Measurements from ENCODE around the gene NFAM1. TPM values are rescaled to one million over a fixed set of nuclear protein-coding genes. Genes with fewer than 3 reads are reported as not detected.
A peak's percentile ranks its signal among the peaks of the same experiment; 100 is the strongest.

NFAM1 gene
- total and polyA plus RNA-seq, 2 experiments from 2014 or later = not detected

DNA sequence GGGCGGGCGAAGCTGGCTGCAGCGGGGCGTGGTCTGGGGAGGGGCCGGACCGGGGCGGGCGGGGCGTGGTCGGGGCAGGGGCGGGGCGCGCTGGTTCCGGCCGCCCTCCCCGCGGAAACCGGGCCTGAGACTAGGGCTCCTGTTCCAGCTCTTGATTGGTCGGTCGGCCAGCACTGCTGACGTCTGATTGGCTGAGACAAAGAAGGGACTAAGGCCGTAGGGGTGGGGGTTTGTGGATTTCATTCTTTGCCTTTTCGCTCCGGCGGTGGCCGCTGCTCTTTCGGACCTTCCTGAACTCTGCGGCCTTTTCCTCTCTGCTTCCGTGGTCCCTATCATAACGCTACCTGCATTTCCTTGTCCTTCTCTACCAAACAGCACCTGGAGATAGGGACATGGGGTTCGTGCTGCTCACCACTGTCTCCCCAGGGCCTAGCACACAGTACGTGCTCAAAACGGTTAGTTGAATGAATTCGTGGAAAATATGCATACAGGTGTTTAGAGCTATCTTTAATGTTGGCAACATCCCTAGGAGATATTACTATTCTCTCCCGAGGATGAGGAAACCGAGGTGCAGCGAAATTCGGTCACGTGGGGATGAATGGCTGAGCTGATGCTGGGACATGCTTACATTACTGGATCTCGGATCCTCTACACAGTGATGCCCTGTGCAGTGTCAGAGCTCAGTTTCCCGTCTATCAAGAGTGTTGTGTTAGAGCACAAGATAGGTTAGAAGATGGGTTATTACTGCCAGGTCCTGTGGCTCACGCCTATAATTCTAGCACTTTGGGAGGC lies 62.8 kb downstream of the NFAM1 start:
- no peak overlapping the region for H3K27ac ChIP-seq
- in situ Hi-C loops (cut with MboI) = no loop called here

DNA sequence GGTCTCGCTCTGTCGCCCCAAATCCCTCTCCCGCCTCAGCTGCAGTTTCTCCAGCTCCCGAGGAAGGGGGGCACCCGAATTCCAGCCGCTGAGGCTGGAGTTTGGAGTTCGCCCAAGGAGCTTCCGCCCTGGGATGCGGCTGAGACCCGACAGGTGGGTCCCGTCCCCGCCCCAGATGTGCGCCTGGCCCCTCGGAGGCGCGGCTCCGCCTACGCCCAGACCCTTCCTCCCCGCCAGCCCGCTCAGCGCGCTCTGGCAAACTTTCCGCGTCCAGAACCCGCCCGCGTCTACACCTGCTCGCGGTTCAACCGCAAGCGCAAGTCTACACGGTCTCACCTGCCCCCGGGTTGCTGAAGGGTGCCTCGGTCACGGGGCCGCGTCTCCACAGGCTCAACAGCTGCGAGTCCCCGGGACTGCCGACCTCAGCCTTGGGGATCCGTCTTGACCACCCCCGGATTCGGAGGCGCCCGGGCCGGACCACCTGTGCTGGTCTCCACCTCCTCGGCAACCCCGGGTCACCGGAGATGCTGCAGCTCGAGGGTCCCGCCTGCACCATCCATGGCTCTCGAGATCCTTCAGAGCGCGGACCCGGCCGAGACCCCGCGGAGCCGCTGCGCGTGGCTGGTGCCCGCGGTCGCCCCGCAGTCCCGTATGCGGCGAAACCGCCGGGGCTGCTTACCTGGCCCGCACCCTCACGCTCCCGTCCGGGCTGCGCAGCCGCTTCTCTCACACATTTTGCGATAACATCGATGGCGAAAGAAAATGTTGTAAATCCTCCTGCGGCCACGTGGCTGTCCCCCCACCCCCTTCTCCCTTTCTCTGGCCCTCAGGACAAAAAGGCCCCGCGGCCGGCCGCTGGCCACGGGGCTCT lies 63.6 kb downstream of the NFAM1 start:
- H3K27me3 ChIP-seq (replicated peaks; ENCODE audit: insufficient read depth) = peaks cover 45% of the 10 kb centered on the region
- H4K20me1 ChIP-seq (ENCODE audit: insufficient read depth) = no peaks in the 10 kb centered on the region
- 1% methylated on average over 79 to 84 of the region's 86 CpGs for whole genome bisulfite sequencing, 2 experiments (ENCODE audit: low coverage in 1 of 2, low lambda C conversion rate in 2 of 2, missing lambda C conversion rate in 2 of 2)
- H2AFZ ChIP-seq = peak overlapping the region; percentile 91
- H3K4me3 ChIP-seq = peak overlapping the region; percentile 71
- H3K4me1 ChIP-seq (ENCODE audit: insufficient read depth) = peaks cover 16% of the 10 kb centered on the region
- H3K79me2 ChIP-seq (ENCODE audit: insufficient read depth) = no peaks in the 10 kb centered on the region
- no peaks in the 10 kb centered on the region; the same call in 1 of the 2 replicates for H3F3A ChIP-seq (ENCODE audit: insufficient read depth)
- peak; percentile 9 for DNase-seq
- H3K36me3 ChIP-seq (ENCODE audit: low read depth) = no peaks in the 10 kb centered on the region
- H3K9me2 ChIP-seq (ENCODE audit: insufficient read depth) = no peaks in the 10 kb centered on the region
- TF ChIP-seq EZH2 (IDR thresholded peaks at IDR 0.05; ENCODE audit: insufficient read depth, poor library complexity, severe bottlenecking) = peak; percentile 90
- no peak for TF ChIP-seq EZH2phosphoT487 (IDR thresholded peaks at IDR 0.05; ENCODE audit: insufficient read depth, low read depth)
- no peak overlapping the region for H3K27ac ChIP-seq
- no peak overlapping the region for H3K9ac ChIP-seq
- in situ Hi-C loops (cut with MboI) = no loop called here
- peak overlapping the region; percentile 77 for H3K4me2 ChIP-seq (ENCODE audit: unreplicated experiment)
- no peaks in the 10 kb centered on the region for H3K9me3 ChIP-seq (ENCODE audit: low read depth)

More for the DNA sequence above, 62.8 kb downstream of the NFAM1 start:
- Histone ChIP-seq H3F3A (ENCODE audit: insufficient read depth) (no peaks in the 10 kb centered on the region; the same call in 1 of the 2 replicates), H2AFZ (peak overlapping the region; percentile 91), H4K20me1 (ENCODE audit: insufficient read depth) (no peaks in the 10 kb centered on the region), H3K9me2 (ENCODE audit: insufficient read depth) (no peaks in the 10 kb centered on the region), H3K9ac (peak overlapping the region; percentile 32; the same call in 1 of the 2 replicates), H3K36me3 (ENCODE audit: low read depth) (no peaks in the 10 kb centered on the region), H3K79me2 (ENCODE audit: insufficient read depth) (no peaks in the 10 kb centered on the region), H3K4me2 (ENCODE audit: unreplicated experiment) (peak overlapping the region; percentile 77), H3K4me3 (peak overlapping the region; percentile 71), H3K4me1 (ENCODE audit: insufficient read depth) (peaks cover 13% of the 10 kb centered on the region), H3K9me3 (ENCODE audit: low read depth) (no peaks in the 10 kb centered on the region), H3K27me3 (replicated peaks; ENCODE audit: insufficient read depth) (peaks cover 39% of the 10 kb centered on the region)
- no peak for TF ChIP-seq EZH2 (IDR thresholded peaks at IDR 0.05; ENCODE audit: insufficient read depth, poor library complexity, severe bottlenecking)
- TF ChIP-seq EZH2phosphoT487 (IDR thresholded peaks at IDR 0.05; ENCODE audit: insufficient read depth, low read depth) = no peak
- DNase-seq = peak; percentile 91
- 14 to 23% methylated on average over 24 to 38 of the region's 42 CpGs for WGBS, 2 experiments (ENCODE audit: low coverage in 1 of 2, low lambda C conversion rate in 2 of 2, missing lambda C conversion rate in 2 of 2)

DNA sequence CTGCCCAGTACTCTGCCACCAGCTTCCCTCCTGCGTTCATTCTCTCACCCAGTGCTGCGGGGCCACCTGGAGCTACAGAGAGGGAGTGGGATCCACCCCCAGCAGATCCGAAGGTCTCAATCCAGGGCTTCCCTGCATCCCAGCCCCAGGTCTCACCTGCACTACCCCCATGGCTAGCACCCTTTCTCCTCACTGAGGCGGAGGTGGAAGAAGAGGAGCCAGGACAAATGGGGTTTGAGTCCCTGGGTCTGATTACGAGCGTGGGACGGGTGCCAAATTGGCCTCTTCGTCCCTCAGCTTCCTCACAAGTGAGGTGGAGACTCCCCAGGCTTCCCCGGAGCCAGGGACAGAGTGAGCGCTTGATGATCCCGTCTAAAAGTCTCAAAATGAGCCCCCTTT lies 64.2 kb downstream of the NFAM1 start:
- Histone ChIP-seq H3F3A (ENCODE audit: insufficient read depth) (no peaks in the 10 kb centered on the region; the same call in 1 of the 2 replicates), H4K20me1 (ENCODE audit: insufficient read depth) (no peaks in the 10 kb centered on the region), H3K4me3 (no peak overlapping the region), H3K4me2 (ENCODE audit: unreplicated experiment) (peak overlapping the region; percentile 77), H3K4me1 (ENCODE audit: insufficient read depth) (peaks cover 16% of the 10 kb centered on the region), H3K9me2 (ENCODE audit: insufficient read depth) (no peaks in the 10 kb centered on the region), H3K9ac (no peak overlapping the region), H3K9me3 (ENCODE audit: low read depth) (no peaks in the 10 kb centered on the region), H3K27ac (no peak overlapping the region), H3K27me3 (replicated peaks; ENCODE audit: insufficient read depth) (peaks cover 45% of the 10 kb centered on the region), H3K36me3 (ENCODE audit: low read depth) (no peaks in the 10 kb centered on the region), H2AFZ (no peak overlapping the region), H3K79me2 (ENCODE audit: insufficient read depth) (no peaks in the 10 kb centered on the region)
- DNase-seq = peak; percentile 14
- TF ChIP-seq EZH2phosphoT487 (IDR thresholded peaks at IDR 0.05; ENCODE audit: insufficient read depth, low read depth) = no peak
- no peak for TF ChIP-seq EZH2 (IDR thresholded peaks at IDR 0.05; ENCODE audit: insufficient read depth, poor library complexity, severe bottlenecking)
- 3 to 5% methylated on average over 11 of the region's 11 CpGs for WGBS, 2 experiments (ENCODE audit: low coverage in 1 of 2, low lambda C conversion rate in 2 of 2, missing lambda C conversion rate in 2 of 2)
- in situ Hi-C loops (cut with MboI) = no loop called here

DNA sequence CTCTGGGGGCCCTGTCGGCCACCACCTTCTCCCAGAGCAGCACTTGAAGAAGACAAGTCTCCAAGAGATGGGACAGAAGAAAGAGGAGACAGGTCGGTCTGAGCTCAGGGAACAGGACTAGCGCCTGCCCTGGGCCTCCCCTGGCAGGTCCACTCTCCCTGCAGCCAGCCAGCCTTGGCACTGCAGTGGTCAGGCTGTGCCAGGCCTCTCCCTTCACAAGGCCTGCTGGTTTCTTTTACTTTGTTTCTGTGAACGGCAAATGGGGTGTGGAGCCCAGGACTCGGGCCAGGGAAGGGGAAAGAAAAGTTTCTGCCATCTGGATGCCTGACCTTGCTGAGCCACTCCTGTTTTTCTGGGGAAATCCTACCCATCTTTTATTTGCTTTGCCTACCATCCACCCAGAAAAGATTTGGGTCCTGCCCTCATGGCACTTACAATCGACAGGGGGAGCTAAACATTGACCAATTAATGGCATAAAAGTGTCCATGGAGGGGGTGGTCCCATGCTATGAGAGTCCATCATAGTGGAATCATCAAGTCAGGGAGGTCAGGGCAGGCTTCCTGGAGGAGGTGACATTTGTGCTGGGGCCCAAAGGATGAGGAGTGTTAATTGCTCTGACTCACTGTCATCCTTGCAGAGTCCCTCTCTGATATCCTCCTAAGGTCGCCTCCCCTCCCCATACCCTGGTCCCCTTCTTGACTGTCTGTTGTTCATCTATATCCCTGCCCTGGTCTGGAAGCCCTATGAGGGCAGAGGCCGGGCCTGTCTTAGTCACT lies 65.2 kb downstream of the NFAM1 start:
- H3K4me3 ChIP-seq = no peak overlapping the region
- no peaks in the 10 kb centered on the region; the same call in 1 of the 2 replicates for H3F3A ChIP-seq (ENCODE audit: insufficient read depth)
- no peaks in the 10 kb centered on the region for H3K9me3 ChIP-seq (ENCODE audit: low read depth)
- H3K79me2 ChIP-seq (ENCODE audit: insufficient read depth) = no peaks in the 10 kb centered on the region
- H3K27me3 ChIP-seq (replicated peaks; ENCODE audit: insufficient read depth) = peaks cover 45% of the 10 kb centered on the region
- no peak for TF ChIP-seq EZH2 (IDR thresholded peaks at IDR 0.05; ENCODE audit: insufficient read depth, poor library complexity, severe bottlenecking)
- TF ChIP-seq EZH2phosphoT487 (IDR thresholded peaks at IDR 0.05; ENCODE audit: insufficient read depth, low read depth) = no peak
- 40 to 44% methylated on average over 8 of the region's 8 CpGs for WGBS, 2 experiments (ENCODE audit: low coverage in 1 of 2, low lambda C conversion rate in 2 of 2, missing lambda C conversion rate in 2 of 2)
- no peak overlapping the region for H3K4me2 ChIP-seq (ENCODE audit: unreplicated experiment)
- no peaks in the 10 kb centered on the region for H3K36me3 ChIP-seq (ENCODE audit: low read depth)
- H2AFZ ChIP-seq = no peak overlapping the region
- no peak for DNase-seq
- H3K27ac ChIP-seq = no peak overlapping the region
- in situ Hi-C loops (cut with MboI) = no loop called here
- no peak overlapping the region for H3K9ac ChIP-seq
- no peaks in the 10 kb centered on the region for H3K9me2 ChIP-seq (ENCODE audit: insufficient read depth)
- H4K20me1 ChIP-seq (ENCODE audit: insufficient read depth) = no peaks in the 10 kb centered on the region
- H3K4me1 ChIP-seq (ENCODE audit: insufficient read depth) = peaks cover 16% of the 10 kb centered on the region
